ENCODE results near the gene PLOD3.
A peak's percentile ranks its signal among the peaks of the same experiment; 100 is the strongest.
"Not testable (repeated sequence)": the region's sequence is repeated elsewhere in the genome, so short reads cannot be mapped to it uniquely, and the experiment has no call there.

The PLOD3 gene

GRCh38 chr7:101217388-101218235 lies at the start of gene PLOD3, which contains the start of gene ZNHIT1:
Gene PLOD3 (minus strand): TSS chr7:101217581. CDS start chr7:101217274, 307 bp downstream.
Gene ZNHIT1 (plus strand): TSS chr7:101218165. CDS start chr7:101218196, 31 bp downstream.
- DNase-seq (ENCODE audit: low read depth in 2 of 2), result peak; percentile 91 to 95

DNA sequence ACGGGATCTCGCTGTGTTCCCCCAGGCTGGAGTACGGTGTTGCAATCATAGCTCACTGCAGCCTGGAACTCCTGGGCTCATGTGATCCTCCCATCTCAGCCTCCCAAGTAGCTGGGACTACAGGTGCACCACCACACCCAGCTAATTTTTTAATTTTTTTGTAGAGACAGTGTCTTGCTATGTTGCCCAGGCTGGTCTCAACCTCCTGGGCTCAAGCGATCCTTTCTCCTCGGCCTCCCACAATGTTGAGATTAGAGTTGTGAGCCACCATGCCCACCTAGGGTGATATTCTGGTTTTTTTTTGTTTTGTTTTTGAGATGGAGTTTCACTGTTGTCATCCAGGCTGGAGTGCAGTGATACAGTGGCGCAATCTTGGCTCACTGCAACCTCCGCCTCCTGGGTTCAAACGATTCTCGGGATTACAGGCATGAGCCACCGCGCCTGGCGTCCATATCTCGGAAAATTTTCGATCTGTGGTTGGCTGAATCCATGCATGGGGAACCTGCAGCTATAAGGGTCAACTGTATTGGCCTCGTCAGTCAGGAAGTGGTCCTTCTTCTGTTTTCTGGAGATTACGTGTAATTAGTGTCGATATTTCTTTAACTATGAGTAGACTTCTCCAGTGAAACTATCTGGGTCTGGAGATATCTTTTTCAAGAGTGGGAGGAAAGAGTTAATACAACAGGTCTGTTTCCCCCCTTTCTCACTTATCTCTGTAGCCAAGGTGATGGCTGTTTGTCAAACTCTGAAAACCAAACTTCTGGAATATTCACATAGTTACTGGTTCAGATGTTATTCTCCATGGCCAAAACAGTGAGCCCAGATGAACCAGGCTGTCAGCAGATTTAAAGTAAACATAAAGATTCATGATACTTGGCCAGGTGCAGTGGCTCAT lies 48.5 kb upstream of the PLOD3 start:
- no peak for DNase-seq (ENCODE audit: low read depth in 2 of 2)

DNA sequence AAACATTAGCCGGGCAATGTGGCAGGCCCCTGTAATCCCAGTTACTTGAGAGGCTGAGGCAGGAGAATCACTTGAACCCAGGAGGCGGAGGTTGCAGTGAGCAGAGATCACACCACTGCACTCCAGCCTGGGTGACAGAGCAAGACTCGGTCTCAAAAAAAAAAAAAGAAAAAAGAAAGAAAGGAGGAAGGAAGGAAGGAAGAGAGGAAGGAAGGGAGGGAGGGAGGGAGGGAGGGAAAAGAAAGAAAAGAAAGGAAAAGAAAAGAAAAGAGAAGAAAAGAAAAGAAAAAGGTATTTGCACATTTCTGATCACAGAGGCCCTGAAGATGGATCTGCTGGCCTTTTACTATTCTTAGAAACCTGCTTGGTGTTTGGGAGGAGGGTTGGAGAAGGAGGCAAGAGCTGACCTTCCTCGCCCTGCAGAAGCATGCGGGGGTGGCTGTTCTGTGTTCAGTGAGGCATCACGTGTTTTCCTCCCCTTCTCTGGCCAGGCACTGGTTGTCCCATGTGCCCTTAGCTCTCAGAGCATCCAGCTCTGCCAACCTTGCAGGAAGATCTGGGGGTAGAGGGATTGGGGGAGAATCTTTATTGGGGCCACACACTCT lies 46.8 kb upstream of the PLOD3 start:
- not testable (repeated sequence) for DNase-seq (ENCODE audit: low read depth in 2 of 2)

DNA sequence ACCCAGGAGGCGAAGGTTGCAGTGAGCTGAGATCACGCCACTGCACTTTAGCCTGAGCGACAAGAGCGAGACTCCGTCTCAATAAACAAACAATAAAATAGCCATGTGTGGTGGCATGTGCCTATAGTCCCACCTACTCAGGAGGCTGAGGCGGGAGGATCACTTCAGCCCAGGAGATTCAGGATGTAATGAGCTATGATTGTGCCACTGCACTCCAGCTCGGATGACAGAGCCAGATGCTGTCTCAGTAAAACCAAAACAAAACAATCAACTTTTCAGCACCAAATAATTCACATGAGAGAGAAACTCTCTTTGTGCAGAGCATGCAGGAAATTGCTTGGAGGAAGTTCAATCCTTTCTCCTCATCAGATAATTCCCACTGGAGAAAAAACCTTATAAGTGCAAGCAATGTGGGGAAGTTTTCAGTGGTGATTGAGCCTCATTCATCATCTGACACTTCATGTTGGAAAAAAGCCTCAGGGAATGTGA lies 40.9 kb upstream of the PLOD3 start:
- DNase-seq (ENCODE audit: low read depth in 2 of 2), result no peak

DNA sequence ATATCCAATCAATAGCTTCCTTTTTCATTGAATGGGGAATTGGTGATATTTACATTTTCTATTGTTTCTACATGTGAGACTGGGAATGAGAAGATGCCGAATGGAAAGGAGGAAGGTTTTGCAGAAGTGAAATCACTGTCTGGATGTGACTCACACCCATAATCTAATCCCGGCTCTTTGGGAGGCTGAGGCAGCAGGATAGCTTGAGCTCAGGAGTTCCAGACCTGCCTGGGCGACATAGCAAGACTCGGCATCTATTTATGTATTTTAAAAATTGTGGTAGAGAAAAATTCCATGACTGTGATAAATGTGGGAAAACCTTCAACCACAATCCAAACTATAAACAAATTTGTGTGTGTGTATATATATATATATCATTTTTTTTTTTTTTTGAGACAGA lies 38.4 kb upstream of the PLOD3 start:
- no peak for DNase-seq (ENCODE audit: low read depth in 2 of 2)

- not testable (repeated sequence) for DNase-seq (ENCODE audit: low read depth in 2 of 2)
These were observed 35.8 kb upstream of the PLOD3 start for GRCh38 chr7:101253199-101253598.

GRCh38 chr7:101251871-101252659 lies 34.7 kb upstream of the PLOD3 start:
- peak; percentile 97 to 99 for DNase-seq (ENCODE audit: low read depth in 2 of 2)

GRCh38 chr7:101250324-101250723 lies 32.9 kb upstream of the PLOD3 start:
- no peak for DNase-seq (ENCODE audit: low read depth in 2 of 2)

DNA sequence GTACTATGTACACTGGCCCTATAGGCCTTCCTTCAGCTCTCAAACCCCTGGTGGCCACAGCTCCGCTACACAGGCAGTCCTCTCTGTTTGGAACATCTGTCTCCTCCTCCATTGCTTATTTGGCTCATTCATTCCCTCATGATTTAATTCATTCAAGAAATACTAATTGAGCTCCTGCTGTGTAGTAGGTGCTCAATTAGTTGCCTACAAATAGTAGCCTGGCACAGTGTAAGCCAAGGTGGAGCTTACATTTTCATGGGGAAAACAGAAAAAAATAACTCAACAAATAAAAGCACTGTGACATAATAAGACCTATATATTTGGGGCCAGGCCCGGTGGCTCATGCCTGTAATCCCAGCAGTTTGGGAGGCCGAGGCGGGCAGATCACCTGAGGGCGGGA lies 30.9 kb upstream of the PLOD3 start:
- DNase-seq (ENCODE audit: low read depth in 2 of 2), result no peak

- no peak for DNase-seq (ENCODE audit: low read depth in 2 of 2)
These were observed 27.8 kb upstream of the PLOD3 start for GRCh38 chr7:101245147-101245668.

GRCh38 chr7:101244375-101245146 lies 27.2 kb upstream of the PLOD3 start, which contains the start of gene FIS1:
Gene FIS1 (minus strand): TSS chr7:101245081. CDS start chr7:101245004, 77 bp downstream.
- peak; percentile 81 to 92 for DNase-seq (ENCODE audit: low read depth in 2 of 2)

DNA sequence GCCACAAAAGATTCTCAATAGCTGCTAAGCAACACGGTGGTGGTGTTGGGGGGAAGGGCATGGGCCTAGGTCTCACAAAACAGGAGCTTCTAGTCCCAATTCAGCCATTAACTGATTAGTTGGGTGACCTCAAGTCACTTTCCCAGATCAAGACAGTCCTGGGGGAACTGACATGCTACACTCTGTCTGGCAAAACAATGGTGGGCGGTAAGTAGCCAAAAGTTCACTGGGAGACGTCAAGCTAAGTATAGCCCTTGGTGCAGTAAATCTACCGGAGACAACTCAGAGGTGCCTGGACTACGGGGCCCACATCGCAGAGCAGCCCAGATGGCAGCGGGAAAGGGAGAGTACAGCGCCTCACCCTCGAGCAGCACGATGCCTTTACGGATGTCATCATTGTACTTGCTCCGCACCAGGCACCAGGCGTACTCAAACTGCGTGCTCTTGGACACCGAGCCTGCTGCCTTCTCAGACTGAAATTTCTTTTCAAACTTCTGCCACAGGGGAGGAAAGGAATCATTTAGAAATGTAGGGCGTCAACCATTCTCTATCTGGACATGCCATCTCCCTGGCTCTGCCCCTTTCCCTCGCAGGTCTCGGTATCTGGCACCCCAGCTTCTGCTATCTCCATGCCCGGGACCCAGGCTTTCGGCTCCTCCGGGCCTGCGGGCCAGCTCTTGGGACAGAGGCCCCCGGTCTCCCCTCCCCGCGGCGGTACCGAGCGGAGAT lies 26.4 kb upstream of the PLOD3 start:
- DNase-seq (ENCODE audit: low read depth in 2 of 2), result no peak

DNA sequence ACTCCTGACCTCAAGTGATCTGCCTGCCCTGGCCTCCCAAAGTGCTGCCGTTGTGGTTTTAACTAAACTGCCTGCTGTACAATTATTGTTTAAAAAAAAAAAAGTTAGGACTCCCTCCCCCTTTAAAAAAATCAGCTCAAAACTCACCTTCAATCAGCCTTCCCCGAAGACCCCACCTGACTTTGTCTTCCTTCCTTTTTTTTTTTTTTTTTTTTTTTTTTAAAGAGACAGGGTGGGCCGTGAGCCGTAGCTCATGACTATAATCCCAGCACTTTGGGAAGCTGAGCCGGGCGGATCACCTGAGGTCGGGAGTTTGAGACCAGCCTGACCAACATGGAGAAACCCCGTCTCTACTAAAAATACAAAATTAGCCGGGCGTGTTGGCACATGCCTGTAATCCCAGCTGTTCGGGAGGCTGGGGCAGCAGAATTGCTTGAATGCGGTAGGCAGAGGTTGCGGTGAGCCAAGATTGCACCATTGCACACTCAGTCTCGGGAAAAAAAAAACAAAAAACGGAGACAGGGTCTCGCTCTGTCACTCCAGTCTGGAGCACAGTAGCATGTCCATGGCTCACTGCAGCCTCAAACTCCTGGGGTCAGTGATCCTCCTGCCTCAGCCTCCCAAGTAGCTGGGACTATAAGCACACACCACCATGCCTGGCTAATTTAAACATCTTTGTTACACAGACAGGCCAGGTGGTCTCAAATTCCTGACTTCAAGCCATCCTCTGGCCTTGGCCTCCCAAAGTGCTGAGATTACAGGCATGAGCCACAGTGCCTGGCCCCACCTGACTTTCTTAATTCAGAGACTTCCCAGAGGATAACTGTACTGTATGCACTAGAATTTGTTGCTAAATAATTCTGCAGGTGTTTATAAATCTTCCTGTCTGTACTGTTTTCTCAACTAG lies 24.3 kb upstream of the PLOD3 start:
- no peak for DNase-seq (ENCODE audit: low read depth in 2 of 2)

DNA sequence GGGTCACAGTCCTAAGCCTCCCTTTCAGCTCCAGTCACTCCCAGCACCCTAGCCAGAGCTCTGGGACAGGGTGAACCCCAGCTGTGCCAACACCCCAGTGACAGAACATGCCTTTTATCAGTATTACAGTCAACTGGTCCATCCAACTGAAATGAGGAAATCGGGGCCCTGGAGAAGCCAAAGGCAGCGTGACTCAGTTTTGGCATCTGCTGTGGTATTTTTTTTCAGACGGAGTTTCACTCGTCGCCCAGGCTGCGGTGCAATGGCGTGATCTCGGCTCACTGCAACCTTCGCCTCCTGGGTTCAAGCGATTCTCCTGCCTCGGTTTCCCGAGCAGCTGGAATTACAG lies 23.6 kb upstream of the PLOD3 start:
- no peak for DNase-seq (ENCODE audit: low read depth in 2 of 2)

DNA sequence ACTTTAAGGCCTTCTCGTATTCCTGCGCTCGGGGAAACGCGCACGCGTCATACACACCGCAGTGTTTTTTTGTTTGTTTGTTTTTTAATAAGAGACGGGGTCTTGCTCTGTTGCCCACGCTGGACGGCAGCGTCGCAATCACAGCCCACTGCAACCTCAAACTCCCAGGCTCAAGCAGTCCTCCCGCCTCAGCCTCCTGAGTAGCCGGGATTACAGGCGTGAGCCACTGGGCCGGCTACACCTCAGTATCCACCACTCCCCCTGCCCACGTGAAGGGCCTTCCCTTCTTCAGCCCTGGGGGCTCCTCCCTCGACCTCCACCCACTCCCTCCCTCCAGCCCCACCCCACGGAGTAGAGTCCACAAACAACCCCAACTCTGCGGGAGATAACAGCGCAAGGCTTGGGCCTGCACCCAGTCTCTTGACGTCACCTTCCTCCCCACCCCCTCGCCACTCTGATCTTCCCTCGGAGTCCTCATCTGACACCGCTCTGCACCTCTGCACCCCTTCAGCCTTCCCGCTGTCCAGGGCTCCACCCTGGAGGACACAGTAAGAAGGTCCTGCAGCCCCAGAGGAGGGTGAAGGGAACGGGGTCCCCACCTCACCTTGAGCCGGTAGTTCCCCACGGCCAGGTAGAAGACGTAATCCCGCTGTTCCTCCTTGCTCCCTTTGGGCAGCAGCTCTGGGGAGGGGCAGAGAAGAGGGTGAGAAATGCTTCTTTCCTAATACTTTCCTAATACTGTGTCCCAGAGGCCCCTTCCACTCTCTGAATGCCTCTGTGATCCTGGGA lies 23.0 kb upstream of the PLOD3 start:
- DNase-seq (ENCODE audit: low read depth in 2 of 2), result no peak

DNA sequence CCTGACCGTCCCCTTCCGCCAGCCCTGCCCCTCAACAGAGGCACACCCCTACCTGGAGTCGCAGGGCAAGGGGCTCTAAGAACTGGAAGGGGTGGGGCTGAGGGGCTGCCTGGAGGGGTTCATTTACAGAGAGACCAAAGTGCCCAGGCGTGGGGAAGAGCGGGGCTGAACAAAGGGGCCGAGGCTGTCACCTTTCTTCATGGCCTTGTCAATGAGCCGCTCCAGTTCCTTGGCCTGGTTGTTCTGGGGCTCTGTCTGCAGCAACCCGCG lies 22.5 kb upstream of the PLOD3 start:
- DNase-seq (ENCODE audit: low read depth in 2 of 2), result no peak

DNA sequence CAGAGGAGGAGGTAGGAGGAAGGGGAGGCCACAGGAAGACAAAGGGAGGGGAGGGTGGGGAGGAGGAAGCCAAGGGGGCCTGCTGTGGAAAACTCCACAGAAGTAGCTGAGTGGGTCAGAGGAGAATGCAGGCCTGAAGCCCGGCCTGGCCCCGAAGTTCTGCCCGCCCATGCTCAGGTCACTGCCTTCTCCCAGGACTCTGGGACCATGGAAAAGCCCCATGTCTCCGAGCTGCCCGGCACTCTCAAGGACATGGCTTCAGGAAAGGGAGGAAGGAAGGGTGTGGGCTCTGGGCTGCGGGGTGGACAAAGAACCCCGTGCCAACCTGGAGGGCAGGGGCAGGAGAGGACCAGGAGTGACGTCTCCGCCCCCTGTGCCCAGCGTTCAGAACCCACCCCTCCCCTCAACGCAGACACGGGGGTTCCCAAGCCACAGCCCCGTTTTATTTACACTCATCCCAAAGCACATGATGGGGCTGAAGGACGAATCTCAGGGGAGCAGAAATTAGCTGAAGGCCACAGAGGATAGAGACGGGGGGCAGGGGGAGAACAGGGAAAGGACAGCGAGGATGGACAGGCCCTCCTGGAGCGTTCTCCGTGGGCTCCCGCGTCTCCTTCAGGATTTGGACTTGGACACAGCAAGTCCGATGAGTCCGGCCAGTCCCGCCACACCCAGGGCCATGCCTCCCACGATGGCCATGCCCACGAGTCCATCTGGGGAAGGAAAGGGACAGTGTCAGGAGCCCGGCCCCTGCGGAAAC lies 22.0 kb upstream of the PLOD3 start:
- DNase-seq (ENCODE audit: low read depth in 2 of 2), result no peak
